T47D (cell line): ENCODE measurements around the gene CHSY3.
"Not testable (repeated sequence)": the region's sequence is repeated elsewhere in the genome, so short reads cannot be mapped to it uniquely, and the experiment has no call there.

Source experiments
- DNase-seq, 2 experiments: peaks; one replicate each; pipeline versions ENCODE4 v3.0.0 to v3.0.0-alpha.2; 2011 to 2012; ENCODE audit warnings: low read depth in 1 of 2, low spot score in 1 of 2
- JUND ChIP-seq: IDR thresholded peaks from 2 replicates; pipeline ENCODE4 v1.6.1; 2012; ENCODE audit warnings: low read depth
- in situ Hi-C: cut with HindIII; loops from 2 replicates; pipeline ENCODE4 v1.10.0; 2016; ENCODE audit warnings: low sequenced_read_pairs, low pct_unique_long_range_greater_than_20kb

CHSY3 gene

DNA sequence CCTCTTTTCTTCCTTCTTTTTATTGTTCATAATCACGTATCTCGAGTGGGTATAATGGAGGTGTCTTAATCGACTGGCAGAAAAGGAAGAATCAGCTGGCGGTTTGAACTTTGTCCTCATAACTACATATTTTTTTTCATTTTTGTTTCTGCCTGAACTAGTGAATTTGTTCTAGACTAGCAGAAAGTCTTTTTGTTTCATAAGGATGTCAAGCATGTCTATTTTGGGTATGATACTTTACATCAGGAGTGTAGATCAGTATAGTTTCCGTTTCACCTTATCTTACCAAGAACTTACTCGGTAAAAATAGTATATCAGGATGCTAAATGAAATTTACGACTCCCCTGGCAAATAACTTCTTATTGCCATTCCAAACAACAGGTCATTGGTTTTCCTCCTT is 278.9 kb downstream of the CHSY3 start:
- no peak for DNase-seq
- no peak for TF ChIP-seq JUND
- in situ Hi-C loops: no loop called here

DNA sequence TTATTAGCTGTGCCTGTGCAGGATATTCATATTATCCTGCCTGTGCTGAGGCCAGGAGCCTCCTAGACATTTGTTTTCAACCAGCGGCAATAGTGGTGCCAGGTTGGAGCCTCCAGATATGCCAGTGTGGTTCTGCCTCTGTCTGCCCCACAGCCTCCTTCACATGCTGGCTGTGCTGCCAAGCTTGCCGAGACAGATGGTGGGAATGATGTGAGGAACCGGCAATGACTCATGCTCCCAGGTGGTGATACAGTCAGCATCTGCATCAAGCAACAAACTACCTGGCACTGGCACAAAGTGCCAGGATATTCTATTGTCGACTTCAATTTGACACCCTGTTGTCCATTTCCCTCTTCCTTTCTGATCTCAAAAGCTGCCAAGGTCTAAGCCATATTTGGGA is 285.7 kb downstream of the CHSY3 start:
- no peak for TF ChIP-seq JUND
- in situ Hi-C loops: no loop called here
- DNase-seq: no peak

DNA sequence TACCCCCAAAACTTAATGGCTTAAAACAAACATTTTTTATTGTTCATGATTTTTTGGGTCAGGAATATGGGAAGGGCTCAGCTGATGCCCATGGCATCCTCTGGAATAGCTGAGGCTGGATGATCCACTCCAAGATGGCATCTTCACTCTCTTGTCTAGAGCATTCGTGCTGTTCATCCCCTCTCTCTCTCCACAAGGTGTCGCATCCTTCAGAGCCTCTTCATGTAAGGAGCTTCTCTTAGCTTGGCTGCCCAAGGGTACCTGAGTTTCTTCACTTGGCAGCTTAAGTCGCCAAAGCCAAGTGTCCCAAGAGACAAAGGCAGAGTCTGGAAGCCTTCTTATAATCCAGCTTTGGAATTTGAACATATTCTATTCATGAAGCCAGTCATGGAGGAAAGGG is 294.7 kb downstream of the CHSY3 start:
- peak; percentile 38 to 85 for DNase-seq
- TF ChIP-seq JUND: no peak
- in situ Hi-C loops: no loop called here

DNA sequence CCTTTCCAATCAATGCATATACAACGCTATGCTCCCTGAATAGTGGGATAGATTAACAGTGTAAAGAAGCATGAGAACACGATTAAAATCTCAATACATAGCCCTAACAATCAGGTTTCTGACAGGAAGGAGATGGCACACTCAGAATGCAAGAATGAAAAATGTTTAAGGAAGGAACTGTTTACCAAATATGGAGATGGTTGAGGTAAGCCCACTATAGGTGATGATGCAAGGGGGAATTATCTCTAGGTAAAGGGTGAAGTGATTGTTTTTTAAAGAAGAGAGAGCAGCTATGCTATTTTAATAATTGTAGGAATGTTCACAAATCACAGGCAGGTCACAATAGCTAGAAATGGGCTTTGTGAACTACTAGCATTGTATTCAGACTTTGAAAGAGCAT is 302.4 kb downstream of the CHSY3 start:
- no peak for TF ChIP-seq JUND
- no peak for DNase-seq
- in situ Hi-C loops: no loop called here

GRCh38 chr5:130213607-130214006 is 309.3 kb downstream of the CHSY3 start:
- in situ Hi-C loops: no loop called here
- DNase-seq: no peak
- no peak for TF ChIP-seq JUND

DNA sequence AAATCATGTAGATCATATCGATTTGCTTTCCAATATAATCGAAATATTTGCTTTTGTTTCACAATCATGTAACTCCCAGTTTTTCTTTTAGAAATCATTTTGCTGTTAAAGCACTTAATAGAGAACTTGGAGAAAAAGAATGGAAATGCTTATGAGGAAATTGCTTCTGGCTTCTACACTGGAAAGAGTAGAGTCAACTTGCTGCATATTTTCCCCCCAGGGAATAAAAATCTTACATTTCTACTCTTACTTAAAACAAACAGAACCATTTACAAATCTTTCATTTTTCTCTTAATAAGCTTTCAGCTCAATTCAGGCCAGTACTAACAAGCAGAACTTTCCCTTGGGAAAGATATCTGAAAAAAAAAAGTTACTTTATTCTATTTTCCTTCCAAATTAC is 312.0 kb downstream of the CHSY3 start:
- in situ Hi-C loops: no loop called here
- TF ChIP-seq JUND: no peak

DNA sequence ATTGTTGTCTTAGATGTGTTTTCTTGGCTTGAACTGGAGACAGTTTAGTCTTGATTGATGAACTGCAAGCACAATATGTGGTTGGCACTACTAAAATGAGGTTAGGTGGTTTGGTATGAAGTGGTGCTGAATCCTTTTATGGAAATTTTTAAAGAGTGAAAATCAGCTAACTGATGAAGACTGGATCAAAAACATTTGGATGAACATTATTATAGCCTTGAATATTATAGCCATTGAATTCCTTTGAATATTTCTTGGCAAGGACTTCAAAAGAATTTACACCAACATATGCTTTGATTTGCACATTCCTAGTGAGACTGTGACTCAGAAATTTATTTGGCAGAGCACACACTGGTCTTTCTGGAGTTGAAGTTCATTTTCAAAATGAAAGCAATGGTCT is 318.3 kb downstream of the CHSY3 start:
- TF ChIP-seq JUND: no peak
- DNase-seq: no peak
- in situ Hi-C loops: no loop called here

More for the DNA sequence above, 312.0 kb downstream of the CHSY3 start:
- DNase-seq: no peak

DNA sequence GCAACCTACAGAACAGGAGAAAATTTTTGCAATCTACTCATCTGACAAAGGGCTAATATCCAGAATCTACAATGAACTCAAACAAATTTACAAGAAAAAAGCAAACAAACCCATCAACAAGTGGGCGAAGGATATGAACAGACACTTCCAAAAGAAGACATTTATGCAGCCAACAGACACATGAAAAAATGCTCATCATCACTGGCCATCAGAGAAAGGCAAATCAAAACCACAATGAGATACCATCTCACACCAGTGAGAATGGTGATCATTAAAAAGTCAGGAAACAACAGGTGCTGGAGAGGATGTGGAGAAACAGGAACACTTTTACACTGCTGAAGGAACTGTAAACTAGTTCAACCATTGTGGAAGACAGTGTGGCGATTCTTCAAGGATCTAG is 322.3 kb downstream of the CHSY3 start:
- in situ Hi-C loops, DNase-seq: not testable (repeated sequence)

- in situ Hi-C loops: no loop called here
- no peak for TF ChIP-seq JUND
- DNase-seq: no peak
These were observed 323.4 kb downstream of the CHSY3 start for GRCh38 chr5:130227699-130228098.

DNA sequence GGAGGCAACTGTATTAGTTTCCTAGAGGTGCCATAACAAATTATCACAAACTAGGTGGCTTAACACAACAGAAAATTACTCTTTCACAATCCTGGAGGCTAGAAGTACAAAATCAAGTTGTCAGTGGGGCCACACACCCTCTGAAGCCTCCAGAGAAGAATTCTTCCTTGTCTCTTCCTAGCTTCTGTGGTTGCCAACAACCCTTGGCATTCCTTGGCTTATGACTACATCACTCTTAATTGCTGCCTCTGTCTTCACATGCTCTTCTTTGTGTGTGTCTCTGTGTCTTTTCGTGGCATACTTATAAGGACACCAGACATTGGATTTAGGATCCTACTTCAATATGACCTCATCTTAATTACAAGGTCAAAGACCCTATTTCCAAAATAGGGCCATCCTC is 327.5 kb downstream of the CHSY3 start:
- in situ Hi-C loops: no loop called here
- no peak for DNase-seq
- TF ChIP-seq JUND: no peak

- DNase-seq: no peak
- in situ Hi-C loops: no loop called here
- TF ChIP-seq JUND: no peak
These were observed 330.6 kb downstream of the CHSY3 start for GRCh38 chr5:130234816-130235215.
